K562 (cell line): ENCODE measurements around the gene ITK.

Experiments used
- CREM ChIP-seq: IDR thresholded peaks from 2 replicates; pipeline ENCODE4 v1.6.1; 2014; ENCODE audit warnings: antibody characterized with exemption, low read depth
- GTF2F1 ChIP-seq: IDR thresholded peaks from 2 replicates; pipeline ENCODE4 v1.6.1; 2011; ENCODE audit warnings: low read depth, low read length, improper control_type of control experiment
- HEY1 ChIP-seq: fragments of 250-450 bp; sonication (Bioruptor Pico); IDR thresholded peaks from 2 replicates; pipeline ENCODE4 v1.5.0; 2020; ENCODE audit warnings: mild to moderate bottlenecking, moderate library complexity, borderline replicate concordance
- POLR2AphosphoS5 ChIP-seq: IDR thresholded peaks from 2 replicates; pipeline ENCODE4 v1.6.1; 2011; ENCODE audit warnings: mild to moderate bottlenecking, low read depth, low read length, moderate library complexity; ENCODE audit not compliant: control insufficient read depth, insufficient read depth
- RBBP5 ChIP-seq: fragments of 200-600 bp; sonication (generic); IDR thresholded peaks from 2 replicates; pipeline ENCODE4 v1.6.1; 2012; ENCODE audit warnings: borderline replicate concordance, mild to moderate bottlenecking, low read length, control low read depth, inconsistent platforms; ENCODE audit not compliant: insufficient read depth, poor library complexity, severe bottlenecking
- SRF ChIP-seq, 2 experiments: fragments of 250-450, 450-650 bp in 1 of 2; sonication (Bioruptor Pico) in 1 of 2; sonication (generic) in 1 of 2; formaldehyde crosslinking; IDR thresholded peaks; 2 replicates each; pipeline versions ENCODE4 v1.5.0 to v1.5.1; 2020 to 2022; ENCODE audit warnings: mild to moderate bottlenecking in 1 of 2, missing genetic modification reagents in 1 of 2
- ZNF764 ChIP-seq: fragments of 250-450 bp; sonication (Bioruptor Pico); IDR thresholded peaks from 2 replicates; pipeline ENCODE4 v1.4.0; 2020; ENCODE audit warnings: low read depth, mild to moderate bottlenecking, moderate library complexity
- ZNF778 ChIP-seq: fragments of 450-650 bp; formaldehyde crosslinking; IDR thresholded peaks from 2 replicates; pipeline ENCODE4 v1.4.0; 2020; ENCODE audit warnings: mild to moderate bottlenecking, moderate library complexity
- TF ChIP-seq, protein P1 (sequence below), 3 experiments: IDR thresholded peaks in 2 of 3; conservative IDR thresholded peaks in 1 of 3; 2 replicates each; pipeline ENCODE4 v1.5.1; 2011 to 2012; ENCODE audit warnings: low read length in 3 of 3, mild to moderate bottlenecking in 3 of 3, control low read depth in 2 of 3, improper control_type of control experiment in 1 of 3, inconsistent platforms in 1 of 3, low read depth in 1 of 3, mixed read lengths in 1 of 3, moderate library complexity in 1 of 3; ENCODE audit not compliant: insufficient read depth in 2 of 3
- TF ChIP-seq, protein P2 (sequence below): fragments of 450-650 bp; formaldehyde crosslinking; IDR thresholded peaks from 2 replicates; pipeline ENCODE4 v1.4.0; 2022; ENCODE audit warnings: mild to moderate bottlenecking, moderate library complexity
- TF ChIP-seq, protein P3 (sequence below): sonication (generic); formaldehyde crosslinking; IDR thresholded peaks from 2 replicates; pipeline ENCODE4 v1.9.0; 2022; ENCODE audit warnings: mild to moderate bottlenecking, missing genetic modification reagents

DNA sequence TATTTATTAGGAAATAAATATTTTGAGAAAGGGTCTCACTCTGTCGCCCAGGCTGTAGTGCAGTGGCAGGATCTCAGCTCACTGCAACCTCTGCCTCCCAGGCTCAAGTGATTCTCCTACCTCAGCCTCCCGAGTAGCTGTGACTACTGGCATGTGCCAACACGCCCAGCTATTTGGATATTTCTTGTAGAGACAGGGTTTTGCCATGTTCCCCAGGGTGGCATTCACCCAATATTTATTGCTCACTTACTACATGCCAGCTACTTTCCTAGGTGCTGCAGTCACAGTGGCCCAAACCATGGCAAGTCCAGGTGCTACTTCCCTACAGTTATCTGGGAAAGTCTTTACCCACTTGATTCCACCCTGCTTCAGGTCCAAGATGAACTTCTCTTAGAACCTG, 29.6 kb upstream of the ITK start:
- TF ChIP-seq RBBP5 (no peak), ZNF764 (CRISPR knock-in tag) (no peak), POLR2AphosphoS5 (no peak), SRF (CRISPR knock-in tag; IDR thresholded peaks at IDR 0.05) (no peak), GTF2F1 (no peak), ZNF778 (CRISPR knock-in tag) (no peak), CREM (no peak), HEY1 (CRISPR knock-in tag) (no peak)
- TF ChIP-seq, protein P1, sequence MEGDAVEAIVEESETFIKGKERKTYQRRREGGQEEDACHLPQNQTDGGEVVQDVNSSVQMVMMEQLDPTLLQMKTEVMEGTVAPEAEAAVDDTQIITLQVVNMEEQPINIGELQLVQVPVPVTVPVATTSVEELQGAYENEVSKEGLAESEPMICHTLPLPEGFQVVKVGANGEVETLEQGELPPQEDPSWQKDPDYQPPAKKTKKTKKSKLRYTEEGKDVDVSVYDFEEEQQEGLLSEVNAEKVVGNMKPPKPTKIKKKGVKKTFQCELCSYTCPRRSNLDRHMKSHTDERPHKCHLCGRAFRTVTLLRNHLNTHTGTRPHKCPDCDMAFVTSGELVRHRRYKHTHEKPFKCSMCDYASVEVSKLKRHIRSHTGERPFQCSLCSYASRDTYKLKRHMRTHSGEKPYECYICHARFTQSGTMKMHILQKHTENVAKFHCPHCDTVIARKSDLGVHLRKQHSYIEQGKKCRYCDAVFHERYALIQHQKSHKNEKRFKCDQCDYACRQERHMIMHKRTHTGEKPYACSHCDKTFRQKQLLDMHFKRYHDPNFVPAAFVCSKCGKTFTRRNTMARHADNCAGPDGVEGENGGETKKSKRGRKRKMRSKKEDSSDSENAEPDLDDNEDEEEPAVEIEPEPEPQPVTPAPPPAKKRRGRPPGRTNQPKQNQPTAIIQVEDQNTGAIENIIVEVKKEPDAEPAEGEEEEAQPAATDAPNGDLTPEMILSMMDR (IDR thresholded peaks at IDR 0.05 in 2 of 3, conservative IDR thresholded peaks at IDR 0.05 in 1 of 3; ENCODE audit: insufficient read depth in 2 of 3, low read depth in 1 of 3, low read length in 3 of 3), result no peak
- TF ChIP-seq, protein P2, sequence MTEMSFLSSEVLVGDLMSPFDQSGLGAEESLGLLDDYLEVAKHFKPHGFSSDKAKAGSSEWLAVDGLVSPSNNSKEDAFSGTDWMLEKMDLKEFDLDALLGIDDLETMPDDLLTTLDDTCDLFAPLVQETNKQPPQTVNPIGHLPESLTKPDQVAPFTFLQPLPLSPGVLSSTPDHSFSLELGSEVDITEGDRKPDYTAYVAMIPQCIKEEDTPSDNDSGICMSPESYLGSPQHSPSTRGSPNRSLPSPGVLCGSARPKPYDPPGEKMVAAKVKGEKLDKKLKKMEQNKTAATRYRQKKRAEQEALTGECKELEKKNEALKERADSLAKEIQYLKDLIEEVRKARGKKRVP (CRISPR knock-in tag), result no peak
- TF ChIP-seq, protein P3, sequence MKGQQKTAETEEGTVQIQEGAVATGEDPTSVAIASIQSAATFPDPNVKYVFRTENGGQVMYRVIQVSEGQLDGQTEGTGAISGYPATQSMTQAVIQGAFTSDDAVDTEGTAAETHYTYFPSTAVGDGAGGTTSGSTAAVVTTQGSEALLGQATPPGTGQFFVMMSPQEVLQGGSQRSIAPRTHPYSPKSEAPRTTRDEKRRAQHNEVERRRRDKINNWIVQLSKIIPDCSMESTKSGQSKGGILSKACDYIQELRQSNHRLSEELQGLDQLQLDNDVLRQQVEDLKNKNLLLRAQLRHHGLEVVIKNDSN (CRISPR knock-in tag), result no peak
